ENCODE measurements around the gene NFXL1. TPM values are rescaled to one million over a fixed set of nuclear protein-coding genes. Genes with fewer than 3 reads are reported as not detected.

NFXL1 gene
- total and polyA plus RNA-seq, 2 donors (not counting 1 experiment from before 2014, with no cell fraction given): 5.8 to 16.5 TPM

DNA sequence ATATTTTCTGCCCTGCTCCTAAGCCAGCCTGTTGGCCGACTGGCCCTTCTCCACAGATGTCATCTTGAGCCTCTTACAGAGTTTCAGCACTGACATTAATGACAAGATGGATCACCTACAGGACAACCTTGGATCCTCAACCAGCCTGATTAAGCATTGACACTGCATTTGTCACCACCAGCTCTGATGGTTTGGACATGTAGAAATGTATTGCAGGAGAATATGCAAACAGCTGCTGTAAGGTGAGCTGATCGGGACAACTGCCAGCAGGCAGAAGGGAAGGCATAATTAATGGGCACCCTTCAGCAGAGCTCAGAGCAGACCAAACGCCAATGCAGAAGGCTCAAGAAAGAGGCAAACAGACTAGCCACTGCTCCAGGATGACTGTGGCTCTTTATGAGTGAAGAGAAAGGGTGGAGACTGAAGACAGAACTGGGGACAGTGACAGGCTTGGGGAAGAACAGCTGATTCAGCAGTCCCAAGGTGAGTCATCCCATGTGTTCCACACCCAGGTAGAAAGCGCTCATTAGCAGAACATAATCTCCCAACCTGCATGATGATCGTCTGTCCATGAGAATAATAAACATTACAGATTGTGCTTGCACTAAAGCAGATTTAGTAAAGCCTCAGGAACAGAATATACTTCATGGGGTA, 83.2 kb downstream of the NFXL1 start:
- H3K36me3 ChIP-seq (replicated peaks in 1 of 2; ENCODE audit: control extremely low read depth in 1 of 2, control insufficient read depth in 1 of 2, extremely low read depth in 1 of 2, insufficient read depth in 2 of 2, low read length in 1 of 2): no peaks in the 10 kb centered on the region
- intact Hi-C loops (cut with micrococcal nuclease): no loop called here
- TF ChIP-seq EZH2 (IDR thresholded peaks at IDR 0.05; ENCODE audit: borderline replicate concordance, insufficient read depth, low read depth, low read length, poor library complexity, severe bottlenecking) (no peak), CTCF (IDR thresholded peaks at IDR 0.05) (no peak)
- H3K27me3 Mint-ChIP-seq: peaks cover 50% of the 10 kb centered on the region
- WGBS (ENCODE audit: insufficient coverage): 70% methylated on average over 3 of the region's 5 CpGs
- peaks cover 7 to 10% of the 10 kb centered on the region in 2 donors for H3K4me1 ChIP-seq (ENCODE audit: control insufficient read depth in 2 of 2, insufficient read depth in 2 of 2, low read length in 2 of 2)
- H3K4me2 ChIP-seq (replicated peaks; ENCODE audit: low read depth, low read length, poor library complexity, severe bottlenecking): no peak overlapping the region
- ChIA-PET POLR2A (no interaction called here), CTCF (interaction anchor here (1.7 kb wide), 1 partner anchor 9 kb away, joined by 4 read pairs; no protein-coding TSS in a partner anchor)
- H4K20me1 ChIP-seq (ENCODE audit: control insufficient read depth, insufficient read depth, low read length, poor library complexity, severe bottlenecking): no peaks in the 10 kb centered on the region
- H3K9ac ChIP-seq (ENCODE audit: low read length): no peak overlapping the region
- no peaks in the 10 kb centered on the region for H3K79me2 ChIP-seq (ENCODE audit: control insufficient read depth, insufficient read depth, low read length)
- no peak overlapping the region for H2AFZ ChIP-seq (ENCODE audit: insufficient read depth, low read depth, low read length, poor library complexity, severe bottlenecking)
- H3K9me3 ChIP-seq (ENCODE audit: control extremely low read depth in 1 of 3, control insufficient read depth in 2 of 3, insufficient read depth in 1 of 3, low read length in 2 of 3): peaks cover 0 to 6% (median 3%) of the 10 kb centered on the region in 3 donors
- ATAC-seq (ENCODE audit: low read depth) (no peak), DNase-seq (no peak)
- H3K27ac ChIP-seq (ENCODE audit: low read length in 2 of 2): no peak overlapping the region
- peaks cover 12% of the 10 kb centered on the region for H3K4me1 Mint-ChIP-seq
- no peak overlapping the region for H3K4me3 Mint-ChIP-seq
- H3K4me3 ChIP-seq (ENCODE audit: control extremely low read depth in 1 of 5, extremely low read depth in 1 of 5, insufficient read depth in 1 of 5, low read depth in 2 of 5, low read length in 4 of 5): no peak overlapping the region
- no peak overlapping the region for H3K27ac Mint-ChIP-seq
- H3K9me3 Mint-ChIP-seq (ENCODE audit: insufficient read depth): no peaks in the 10 kb centered on the region
- H3K27me3 ChIP-seq (replicated peaks in 1 of 4; ENCODE audit: control extremely low read depth in 1 of 4, control insufficient read depth in 3 of 4, insufficient read depth in 4 of 4, low read length in 3 of 4): peaks cover 0 to 22% (median 19%) of the 10 kb centered on the region in 4 experiments

- peaks cover 0 to 3% of the 10 kb centered on the region in 2 donors for H3K4me1 ChIP-seq (ENCODE audit: control insufficient read depth in 2 of 2, insufficient read depth in 2 of 2, low read length in 2 of 2)
- H3K27me3 ChIP-seq (replicated peaks in 1 of 4; ENCODE audit: control extremely low read depth in 1 of 4, control insufficient read depth in 3 of 4, insufficient read depth in 4 of 4, low read length in 3 of 4): peaks cover 0 to 15% (median 12%) of the 10 kb centered on the region in 4 experiments
- H3K27ac Mint-ChIP-seq: no peak overlapping the region
- H3K36me3 ChIP-seq (replicated peaks in 1 of 2; ENCODE audit: control extremely low read depth in 1 of 2, control insufficient read depth in 1 of 2, extremely low read depth in 1 of 2, insufficient read depth in 2 of 2, low read length in 1 of 2): no peaks in the 10 kb centered on the region
- CTCF ChIA-PET: interaction anchor here (1.7 kb wide), 1 partner anchor 9 kb away, joined by 4 read pairs; no protein-coding TSS in a partner anchor
- no peak overlapping the region for H3K9ac ChIP-seq (ENCODE audit: low read length)
- DNase-seq (no peak), ATAC-seq (ENCODE audit: low read depth) (no peak)
- peaks cover 4% of the 10 kb centered on the region for H3K4me1 Mint-ChIP-seq
- no peak overlapping the region for H3K4me3 ChIP-seq (ENCODE audit: control extremely low read depth in 1 of 5, extremely low read depth in 1 of 5, insufficient read depth in 1 of 5, low read depth in 2 of 5, low read length in 4 of 5)
- peaks cover 47% of the 10 kb centered on the region for H3K27me3 Mint-ChIP-seq
- peaks cover 0 to 6% (median 3%) of the 10 kb centered on the region in 3 donors for H3K9me3 ChIP-seq (ENCODE audit: control extremely low read depth in 1 of 3, control insufficient read depth in 2 of 3, insufficient read depth in 1 of 3, low read length in 2 of 3)
- intact Hi-C loops (cut with micrococcal nuclease): no loop called here
- H3K4me3 Mint-ChIP-seq: no peak overlapping the region
- POLR2A ChIA-PET: no interaction called here
- H3K4me2 ChIP-seq (replicated peaks; ENCODE audit: low read depth, low read length, poor library complexity, severe bottlenecking): no peak overlapping the region
- no peaks in the 10 kb centered on the region for H4K20me1 ChIP-seq (ENCODE audit: control insufficient read depth, insufficient read depth, low read length, poor library complexity, severe bottlenecking)
- TF ChIP-seq CTCF (IDR thresholded peaks at IDR 0.05) (no peak), EZH2 (IDR thresholded peaks at IDR 0.05; ENCODE audit: borderline replicate concordance, insufficient read depth, low read depth, low read length, poor library complexity, severe bottlenecking) (no peak)
- H3K79me2 ChIP-seq (ENCODE audit: control insufficient read depth, insufficient read depth, low read length): no peaks in the 10 kb centered on the region
- 95% methylated on average over 3 of the region's 3 CpGs for WGBS (ENCODE audit: insufficient coverage)
- H2AFZ ChIP-seq (ENCODE audit: insufficient read depth, low read depth, low read length, poor library complexity, severe bottlenecking): no peak overlapping the region
- H3K27ac ChIP-seq (ENCODE audit: low read length in 2 of 2): no peak overlapping the region
- no peaks in the 10 kb centered on the region for H3K9me3 Mint-ChIP-seq (ENCODE audit: insufficient read depth)
Observed at GRCh38 chr4:47830265-47831025, 83.9 kb downstream of the NFXL1 start.
